Epithelial cell of esophagus (primary cell): ENCODE data around the gene NCAPG2.
A peak's percentile ranks its signal among the peaks of the same experiment; 100 is the strongest.

ENCODE experiments used
- DNase-seq: peaks from one replicate; pipeline ENCODE4 v3.0.0; 2010; ENCODE audit warnings: low read depth
- H3K4me3 ChIP-seq: 2 replicates; pipeline ENCODE4 v1.5.1; 2011; ENCODE audit warnings: mild to moderate bottlenecking, low read length, control low read depth
- CTCF ChIP-seq: IDR thresholded peaks from 2 replicates; pipeline ENCODE4 v1.5.1; 2011; ENCODE audit warnings: low read depth, mild to moderate bottlenecking, low read length, control low read depth, inconsistent platforms; ENCODE audit not compliant: insufficient read depth; ENCODE audit errors: missing control alignments

The NCAPG2 gene

GRCh38 chr7:158733775-158734494, 29.3 kb upstream of the NCAPG2 start:
- DNase-seq: no peak
- peak; percentile 6 for TF ChIP-seq CTCF
- H3K4me3 ChIP-seq: no peak overlapping the region

- no peak for DNase-seq
- TF ChIP-seq CTCF: no peak
Observed at GRCh38 chr7:158733220-158733519, 28.6 kb upstream of the NCAPG2 start.

GRCh38 chr7:158732494-158733219, 28.1 kb upstream of the NCAPG2 start:
- DNase-seq: no peak
- H3K4me3 ChIP-seq: no peak overlapping the region
- TF ChIP-seq CTCF: no peak

More at GRCh38 chr7:158733220-158733519, 28.6 kb upstream of the NCAPG2 start:
- no peak overlapping the region for H3K4me3 ChIP-seq

GRCh38 chr7:158731761-158732160, 27.2 kb upstream of the NCAPG2 start:
- TF ChIP-seq CTCF: no peak
- no peak for DNase-seq

GRCh38 chr7:158730383-158731346, 26.1 kb upstream of the NCAPG2 start:
- no peak overlapping the region for H3K4me3 ChIP-seq
- no peak for TF ChIP-seq CTCF
- no peak for DNase-seq

More at GRCh38 chr7:158731761-158732160, 27.2 kb upstream of the NCAPG2 start:
- H3K4me3 ChIP-seq: no peak overlapping the region

GRCh38 chr7:158729646-158730382, 25.2 kb upstream of the NCAPG2 start:
- no peak overlapping the region for H3K4me3 ChIP-seq
- TF ChIP-seq CTCF: no peak
- DNase-seq: no peak
